ENCODE results near the gene LRRC1. TPM values are rescaled to one million over a fixed set of nuclear protein-coding genes. Genes with fewer than 3 reads are reported as not detected.

The LRRC1 gene
- total and polyA plus RNA-seq, 2 of the 8 experiments (the other 6 are each of a cell fraction or from before 2014, with no cell fraction given): 6.7 to 15.9 TPM

DNA sequence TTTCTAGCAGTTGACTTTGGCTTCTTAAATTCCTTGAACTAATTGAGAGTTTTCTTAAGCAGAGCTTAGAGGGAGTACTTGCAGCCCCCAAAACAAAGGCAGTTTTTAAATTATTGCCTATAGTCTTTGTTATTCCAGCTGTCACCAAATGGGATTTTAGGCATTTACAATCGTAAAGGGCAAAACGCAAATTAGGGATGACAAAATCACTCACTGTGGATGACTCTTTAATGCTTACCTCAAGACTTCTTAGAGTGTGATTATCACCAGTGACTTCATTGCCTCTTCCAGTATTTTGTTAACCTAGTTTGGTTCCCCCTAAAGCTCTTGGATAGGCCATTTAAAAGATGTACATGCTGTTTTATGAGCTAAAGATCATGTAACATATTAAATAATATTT is 126.8 kb downstream of the LRRC1 start:
- Histone ChIP-seq H3K56ac (replicated peaks; ENCODE audit: insufficient read length, low read depth, low read length) (no peak overlapping the region), H4K20me1 (replicated peaks in 1 of 2; ENCODE audit: control insufficient read depth in 1 of 2, insufficient read depth in 2 of 2, low read length in 2 of 2) (no peaks in the 10 kb centered on the region), H2BK5ac (ENCODE audit: low read depth, low read length) (no peak overlapping the region), H3K9ac (replicated peaks in 1 of 4; ENCODE audit: extremely low read depth in 1 of 4, low read depth in 3 of 4, low read length in 3 of 4) (no peak overlapping the region), H4K8ac (ENCODE audit: extremely low read depth, insufficient read depth, low read length) (no peak overlapping the region), H3K23ac (ENCODE audit: insufficient read length) (no peak overlapping the region), H4K5ac (ENCODE audit: insufficient read length, low read depth, low read length) (no peak overlapping the region), H3K36me3 (ENCODE audit: control insufficient read depth in 2 of 4, insufficient read depth in 4 of 4, low read length in 3 of 4) (no peaks in the 10 kb centered on the region), H2BK12ac (ENCODE audit: low read depth, low read length) (no peak overlapping the region), H3K23me2 (ENCODE audit: low read depth, low read length) (no peaks in the 10 kb centered on the region), H2BK20ac (ENCODE audit: low read length) (no peak overlapping the region), H3K4ac (replicated peaks; ENCODE audit: insufficient read length, low read depth, low read length) (no peak overlapping the region), H2AFZ (ENCODE audit: low read length) (no peak overlapping the region), H2BK120ac (replicated peaks; ENCODE audit: low read depth, low read length) (no peak overlapping the region), H3K14ac (ENCODE audit: insufficient read length) (no peak overlapping the region), H3K27ac (ENCODE audit: low read depth, low read length) (no peak overlapping the region), H3K4me3 (ENCODE audit: extremely low read depth in 1 of 4, insufficient read depth in 2 of 4, low read depth in 3 of 4, low read length in 4 of 4) (no peak overlapping the region), H4K91ac (replicated peaks; ENCODE audit: insufficient read length, low read length) (no peak overlapping the region), H2AK5ac (ENCODE audit: low read depth, low read length) (no peak overlapping the region), H3K18ac (ENCODE audit: extremely low read depth, low read length) (no peak overlapping the region), H3K9me3 (ENCODE audit: insufficient read depth in 2 of 2, low read depth in 1 of 2, low read length in 1 of 2) (no peaks in the 10 kb centered on the region), H3K79me2 (ENCODE audit: control insufficient read depth in 1 of 2, insufficient read depth in 2 of 2, low read length in 2 of 2) (no peaks in the 10 kb centered on the region), H2BK15ac (ENCODE audit: low read length) (no peak overlapping the region), H3K27me3 (replicated peaks in 1 of 4; ENCODE audit: control insufficient read depth in 3 of 4, extremely low read depth in 1 of 4, insufficient read depth in 3 of 4, low read length in 3 of 4) (no peaks in the 10 kb centered on the region), H3K4me2 (ENCODE audit: insufficient read depth in 1 of 2, low read depth in 2 of 2, low read length in 2 of 2) (no peak overlapping the region), H3K79me1 (ENCODE audit: low read depth, low read length) (no peaks in the 10 kb centered on the region), H3K4me1 (replicated peaks in 1 of 4; ENCODE audit: control insufficient read depth in 3 of 4, insufficient read depth in 4 of 4, low read length in 3 of 4) (peaks cover 0 to 8% (median 2%) of the 10 kb centered on the region in 4 experiments; a peak in 3 of 7 replicates)
- DNase-seq (ENCODE audit: low read depth in 1 of 2, low spot score in 2 of 2) (no peak), FAIRE-seq (no peak)
- POLR2A ChIA-PET (ENCODE audit: partially characterized antibody): interaction anchor here (1.0 kb wide), 1 partner anchor 22 kb away, joined by 3 read pairs; no protein-coding TSS in a partner anchor
- CTCF ChIA-PET (ENCODE audit: partially characterized antibody): interaction anchor here (0.7 to 2.2 kb wide), 4 partner anchors 10 to 77 kb away, joined by 3 to 5 read pairs (median 4); no protein-coding TSS in a partner anchor
- TF ChIP-seq PHF8 (conservative IDR thresholded peaks at IDR 0.05; ENCODE audit: low read depth, low read length) (no peak), EGR1 (IDR thresholded peaks at IDR 0.05; ENCODE audit: borderline replicate concordance, low read depth, low read length) (no peak), EP300 (IDR thresholded peaks at IDR 0.05; ENCODE audit: borderline replicate concordance in 1 of 2, low read depth in 2 of 2, low read length in 2 of 2) (no peak), SIX5 (IDR thresholded peaks at IDR 0.05; ENCODE audit: low read depth, low read length) (no peak), JUN (IDR thresholded peaks at IDR 0.05; ENCODE audit: low read depth, low read length) (no peak), EZH2 (IDR thresholded peaks at IDR 0.05; ENCODE audit: low read depth, low read length, severe bottlenecking) (no peak), SP2 (IDR thresholded peaks at IDR 0.05; ENCODE audit: low read length) (no peak), TBP (IDR thresholded peaks at IDR 0.05; ENCODE audit: low read depth, low read length) (no peak), BRCA1 (IDR thresholded peaks at IDR 0.05; ENCODE audit: low read depth, low read length) (no peak)
- TF ChIP-seq, protein P1, sequence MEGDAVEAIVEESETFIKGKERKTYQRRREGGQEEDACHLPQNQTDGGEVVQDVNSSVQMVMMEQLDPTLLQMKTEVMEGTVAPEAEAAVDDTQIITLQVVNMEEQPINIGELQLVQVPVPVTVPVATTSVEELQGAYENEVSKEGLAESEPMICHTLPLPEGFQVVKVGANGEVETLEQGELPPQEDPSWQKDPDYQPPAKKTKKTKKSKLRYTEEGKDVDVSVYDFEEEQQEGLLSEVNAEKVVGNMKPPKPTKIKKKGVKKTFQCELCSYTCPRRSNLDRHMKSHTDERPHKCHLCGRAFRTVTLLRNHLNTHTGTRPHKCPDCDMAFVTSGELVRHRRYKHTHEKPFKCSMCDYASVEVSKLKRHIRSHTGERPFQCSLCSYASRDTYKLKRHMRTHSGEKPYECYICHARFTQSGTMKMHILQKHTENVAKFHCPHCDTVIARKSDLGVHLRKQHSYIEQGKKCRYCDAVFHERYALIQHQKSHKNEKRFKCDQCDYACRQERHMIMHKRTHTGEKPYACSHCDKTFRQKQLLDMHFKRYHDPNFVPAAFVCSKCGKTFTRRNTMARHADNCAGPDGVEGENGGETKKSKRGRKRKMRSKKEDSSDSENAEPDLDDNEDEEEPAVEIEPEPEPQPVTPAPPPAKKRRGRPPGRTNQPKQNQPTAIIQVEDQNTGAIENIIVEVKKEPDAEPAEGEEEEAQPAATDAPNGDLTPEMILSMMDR (IDR thresholded peaks at IDR 0.05; ENCODE audit: control extremely low read depth in 1 of 3, insufficient read depth in 1 of 3, low read depth in 1 of 3, low read length in 3 of 3): no peak
- 84% methylated on average over 2 of the region's 2 CpGs; no CpG with 5 or more reads in 1 of the 2 experiments for WGBS, 2 experiments (ENCODE audit: extremely low coverage in 1 of 2, insufficient coverage in 1 of 2, insufficient read length in 1 of 2, insufficient replicate concordance in 2 of 2, low coverage in 1 of 2, low lambda C conversion rate in 2 of 2, missing lambda C conversion rate in 1 of 2)
